Measurements from ENCODE around the gene SLC6A12. TPM values are rescaled to one million over a fixed set of nuclear protein-coding genes. Genes with fewer than 3 reads are reported as not detected.
"Not testable (repeated sequence)": the region's sequence is repeated elsewhere in the genome, so short reads cannot be mapped to it uniquely, and the experiment has no call there.

Gene SLC6A12
- polyA plus RNA-seq, 3 donors: 15.3 to 19.1 (median 18.2) TPM

DNA sequence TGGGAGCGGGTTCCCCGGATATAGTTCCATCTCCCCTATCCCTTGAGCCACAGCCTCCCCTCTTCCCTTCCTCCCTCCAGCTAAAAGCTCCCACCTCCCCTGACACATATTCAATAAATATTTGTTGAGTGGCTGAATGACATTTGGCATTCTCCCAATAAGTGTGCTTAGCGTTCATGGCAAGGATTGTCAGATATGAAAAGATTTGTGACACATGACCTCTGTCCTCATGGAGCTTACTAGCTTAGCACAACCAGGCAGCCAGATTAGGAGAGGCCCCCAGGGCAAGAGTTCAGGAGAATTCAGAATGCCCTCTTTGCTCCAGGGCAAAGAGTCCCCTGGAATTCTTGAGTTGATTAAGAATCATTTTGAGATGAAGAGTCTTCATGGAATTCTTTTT, 22.5 kb upstream of the SLC6A12 start:
- DNase-seq: no peak

DNA sequence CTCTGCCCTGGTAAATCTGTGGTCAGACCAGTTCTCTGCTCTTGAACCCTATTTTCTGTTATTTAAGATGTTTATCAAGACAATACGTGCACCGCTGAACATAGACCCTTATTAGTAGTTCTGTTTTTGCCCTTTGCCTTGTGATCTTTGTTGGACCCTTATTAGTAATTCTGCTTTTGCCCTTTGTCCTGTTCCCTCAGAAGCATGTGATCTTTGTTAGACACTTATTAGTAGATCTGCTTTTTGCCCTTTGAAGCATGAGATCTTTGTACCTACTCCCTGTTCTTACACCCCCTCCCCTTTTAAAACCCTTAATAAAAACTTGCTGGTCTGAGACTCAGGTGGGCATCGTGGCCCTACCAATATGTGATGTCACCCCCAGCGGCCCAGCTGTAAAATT, 22.0 kb upstream of the SLC6A12 start:
- DNase-seq: not testable (repeated sequence)

DNA sequence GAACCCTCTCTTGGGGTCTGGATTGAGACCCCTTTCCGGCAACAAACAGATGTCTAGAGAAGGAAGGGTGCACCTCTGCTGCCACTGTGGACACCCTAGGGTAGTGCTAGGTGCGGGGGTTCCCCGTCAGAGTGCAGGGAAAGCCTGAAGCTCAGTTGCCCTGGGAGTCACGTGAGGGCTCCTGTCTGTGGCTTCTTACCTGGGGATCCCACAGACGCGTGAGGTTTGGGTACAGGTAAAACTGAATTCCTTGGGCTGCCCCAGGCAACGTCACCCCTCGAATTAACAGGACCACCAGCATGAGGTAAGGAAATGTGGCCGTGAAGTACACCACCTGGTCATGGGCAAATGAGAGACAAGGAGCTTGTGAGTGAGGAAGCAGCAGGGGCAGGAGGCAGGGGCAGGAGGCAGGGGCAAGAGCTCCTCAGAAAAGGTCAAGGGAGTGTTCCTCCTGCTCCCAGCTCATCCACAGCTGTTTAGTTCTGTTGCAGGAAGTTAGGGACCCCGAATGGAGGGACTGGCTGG, 21.0 kb upstream of the SLC6A12 start:
- no peak for DNase-seq

DNA sequence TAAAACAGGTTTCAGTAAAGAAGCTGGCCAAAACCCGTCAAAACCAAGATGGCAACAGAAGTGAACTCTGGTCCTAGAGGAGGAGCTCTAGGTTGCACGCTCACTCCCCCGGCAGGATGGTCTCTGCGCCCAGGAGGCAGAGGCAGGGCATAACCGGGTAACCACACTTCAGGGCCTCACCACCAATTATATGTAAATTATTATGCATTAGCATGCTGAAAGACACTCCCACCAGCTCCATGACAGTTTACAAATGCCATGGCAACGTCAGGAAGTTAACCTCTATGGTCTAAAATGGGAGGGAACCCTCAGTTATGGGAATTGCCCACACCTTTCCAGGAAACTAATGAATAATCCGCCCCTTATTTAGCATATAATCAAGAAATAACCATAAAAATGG, 20.1 kb upstream of the SLC6A12 start:
- no peak for DNase-seq

DNA sequence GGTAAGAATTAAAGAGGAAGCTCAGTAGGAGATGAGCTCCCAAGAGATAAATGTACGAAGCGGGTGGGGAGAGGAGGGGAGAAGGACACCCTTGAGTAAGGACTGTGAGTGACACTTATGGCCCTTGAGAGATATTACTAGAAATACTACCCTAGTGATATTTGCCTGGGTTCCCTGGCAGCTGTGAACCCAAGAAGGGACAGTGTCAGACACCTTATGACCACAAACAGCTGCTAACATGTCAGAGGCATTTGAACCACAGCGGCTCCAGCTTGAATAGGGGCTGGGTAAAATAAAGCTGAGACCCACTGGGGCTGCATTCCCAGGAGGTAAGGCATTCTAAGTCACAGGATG, 19.6 kb upstream of the SLC6A12 start:
- DNase-seq: no peak

DNA sequence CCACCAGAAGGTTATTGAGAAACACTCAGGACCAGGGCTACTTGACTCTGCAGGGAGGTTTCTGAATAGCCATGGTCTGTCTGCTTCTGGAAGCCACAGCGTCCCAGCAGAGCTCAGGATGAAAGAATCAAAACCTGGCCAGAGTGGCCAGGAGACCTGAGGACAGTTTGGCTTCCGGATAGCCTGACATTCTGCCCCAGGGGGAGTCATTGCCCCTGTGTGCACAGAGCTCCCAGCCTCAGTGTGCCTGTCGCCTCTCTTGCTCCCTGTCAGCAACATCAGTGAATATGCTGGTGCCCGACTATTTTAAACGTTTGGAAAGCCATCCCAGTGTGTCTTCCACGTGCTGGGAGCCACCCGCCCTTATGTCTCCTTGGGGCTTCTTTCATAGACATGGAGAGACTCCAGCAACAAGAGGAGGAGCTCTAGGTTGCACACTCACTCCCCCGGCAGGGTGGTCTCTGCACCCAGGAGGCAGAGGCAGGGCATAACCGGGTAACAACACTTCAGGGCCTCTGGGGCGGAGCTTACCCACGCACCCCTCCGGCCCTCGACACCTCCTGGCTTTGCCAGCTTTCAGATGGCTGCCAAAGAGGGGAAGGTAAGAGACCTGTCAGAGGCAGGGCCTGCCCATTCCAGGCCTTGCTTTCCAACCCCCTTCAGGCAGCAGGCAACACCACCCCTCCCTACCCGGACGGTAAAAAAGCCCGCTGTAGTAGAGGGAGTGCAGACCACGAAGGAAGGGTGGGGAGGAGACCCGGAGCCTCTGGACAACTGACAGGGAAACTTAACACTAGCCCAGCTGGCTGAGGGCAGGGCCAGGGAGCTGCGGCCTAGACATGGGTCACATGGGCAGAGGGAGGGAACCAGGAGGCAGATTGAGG, 19.0 kb upstream of the SLC6A12 start:
- DNase-seq: peak; percentile 57

DNA sequence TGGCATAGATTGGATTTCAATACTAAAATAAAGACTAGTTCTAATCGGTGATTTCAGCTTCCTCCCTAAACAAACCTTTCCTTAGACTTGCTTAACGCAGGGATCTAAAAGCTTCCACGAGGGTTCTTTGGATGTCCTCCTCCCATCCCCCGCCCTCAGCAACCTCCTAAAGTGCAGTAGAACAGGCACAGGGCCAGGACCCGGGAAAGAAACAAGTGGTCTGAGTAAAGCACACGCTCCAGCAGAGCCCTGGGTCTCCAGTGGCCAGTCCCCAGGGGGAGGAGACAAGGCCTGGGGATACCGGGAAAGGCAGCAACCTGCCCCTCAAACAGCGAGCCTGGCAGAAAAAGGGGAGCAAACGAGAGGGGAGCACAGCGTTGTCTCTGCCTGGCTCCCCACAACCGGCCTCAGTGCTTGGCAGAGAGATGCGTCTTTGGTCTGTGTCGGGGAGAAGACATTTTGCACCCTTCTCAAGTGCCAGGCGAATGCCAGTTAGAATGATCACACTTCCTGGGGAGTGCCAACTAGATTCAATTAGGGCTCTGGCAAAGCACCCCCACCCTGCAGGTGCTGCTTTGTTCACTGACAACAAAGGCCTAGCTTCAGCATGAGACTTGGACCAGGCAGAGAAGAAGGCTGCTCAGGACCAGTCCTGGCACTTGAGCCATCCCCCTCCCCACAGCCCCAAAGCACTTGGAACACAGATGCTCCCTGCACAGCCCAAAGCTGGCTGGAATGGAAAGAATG, 17.1 kb upstream of the SLC6A12 start:
- DNase-seq: no peak

DNA sequence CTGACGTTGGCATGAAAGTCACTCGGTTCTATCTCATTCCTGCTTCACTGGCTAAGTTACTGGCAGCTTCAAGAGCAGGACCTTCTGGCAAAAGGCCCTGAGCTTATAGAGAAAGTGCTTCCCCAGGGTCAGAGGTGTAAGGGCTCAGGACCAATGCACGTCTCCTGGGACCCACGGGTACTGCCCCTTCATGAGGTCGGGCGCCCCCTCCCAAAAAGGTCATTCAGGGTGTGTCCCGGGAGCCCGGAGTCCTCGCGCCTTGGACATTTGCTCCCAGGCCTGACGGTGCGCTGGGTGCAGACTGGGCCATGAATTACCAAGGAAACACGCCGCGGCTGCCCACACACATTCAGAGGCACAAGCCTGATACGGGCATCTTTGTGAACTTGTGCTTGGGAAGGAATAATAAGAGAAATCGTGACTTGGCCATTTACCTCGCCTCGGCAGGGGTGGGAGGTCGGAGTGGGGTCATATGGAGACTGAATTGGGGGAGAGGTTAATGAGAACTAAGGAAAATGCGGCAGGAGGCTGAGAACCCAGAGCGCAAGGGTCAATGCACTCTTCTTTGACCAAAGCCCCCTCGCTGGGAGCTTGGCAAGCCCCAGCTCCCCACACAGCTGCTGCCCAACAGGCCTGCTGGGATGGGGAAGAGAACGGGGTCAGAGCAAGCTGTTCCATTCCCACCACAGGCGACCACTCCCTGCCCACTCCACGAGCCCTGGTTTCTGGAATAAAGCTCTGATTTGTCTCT, 15.7 kb upstream of the SLC6A12 start:
- DNase-seq: no peak

DNA sequence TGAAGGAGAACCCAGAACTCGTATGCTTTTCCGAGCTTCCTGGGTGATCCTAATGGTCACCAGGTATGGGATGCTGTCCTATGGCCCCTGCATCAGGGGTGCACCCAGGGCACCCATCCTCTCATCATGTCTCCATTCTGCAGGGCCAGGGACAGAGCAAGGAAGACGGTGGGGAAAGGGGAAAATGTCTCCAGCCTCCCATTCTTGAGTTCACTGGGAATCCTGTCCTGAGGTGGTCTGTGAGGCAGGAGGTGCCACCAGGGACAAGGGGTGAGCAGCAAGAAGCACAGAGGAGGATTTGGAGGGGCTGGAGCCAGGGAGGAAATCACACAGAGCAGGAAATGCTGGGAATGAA, 14.9 kb upstream of the SLC6A12 start:
- no peak for DNase-seq

DNA sequence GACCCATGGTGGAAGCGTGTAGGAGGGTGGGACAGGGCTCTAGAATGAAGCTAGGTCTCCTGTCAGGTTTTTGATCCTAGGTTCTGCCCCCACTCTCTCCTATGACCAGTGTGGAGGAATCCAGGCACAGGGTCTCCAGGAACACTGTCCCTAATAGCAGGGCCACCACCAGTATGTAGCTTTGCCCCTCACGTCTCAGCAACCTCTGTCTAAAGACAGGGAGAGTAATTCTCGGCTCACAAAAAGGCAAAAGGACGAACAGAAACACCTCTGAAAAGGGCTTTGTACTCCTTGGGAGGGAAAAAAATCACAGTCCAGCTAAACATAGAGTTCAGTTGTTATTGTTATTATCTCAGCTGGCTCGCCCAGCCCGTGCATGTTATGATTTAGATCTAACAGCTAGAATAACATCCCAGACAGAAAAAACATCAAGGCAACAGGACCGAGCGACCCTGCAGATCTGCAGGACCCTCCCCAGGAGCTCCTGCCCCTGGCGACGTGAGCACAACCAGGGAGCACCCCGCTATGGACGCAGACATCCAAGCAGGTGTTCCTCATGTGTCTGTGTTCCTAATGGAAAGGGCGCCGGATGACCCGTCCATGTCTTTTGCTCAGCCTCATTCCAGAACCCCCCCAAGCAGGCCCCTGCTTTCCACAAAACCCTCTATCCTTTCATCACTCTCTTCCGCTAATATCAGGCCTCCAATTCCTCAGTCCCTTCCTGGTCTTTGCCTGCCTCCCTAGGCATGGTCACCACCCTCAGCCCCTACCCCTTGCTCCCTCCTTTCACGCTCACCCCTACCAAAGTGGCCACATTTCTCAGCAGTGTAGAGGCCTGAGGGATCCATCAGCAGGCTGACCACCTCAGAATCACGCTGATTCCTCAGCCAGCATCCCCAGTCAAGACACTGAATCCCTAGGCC, 14.2 kb upstream of the SLC6A12 start:
- DNase-seq: no peak

DNA sequence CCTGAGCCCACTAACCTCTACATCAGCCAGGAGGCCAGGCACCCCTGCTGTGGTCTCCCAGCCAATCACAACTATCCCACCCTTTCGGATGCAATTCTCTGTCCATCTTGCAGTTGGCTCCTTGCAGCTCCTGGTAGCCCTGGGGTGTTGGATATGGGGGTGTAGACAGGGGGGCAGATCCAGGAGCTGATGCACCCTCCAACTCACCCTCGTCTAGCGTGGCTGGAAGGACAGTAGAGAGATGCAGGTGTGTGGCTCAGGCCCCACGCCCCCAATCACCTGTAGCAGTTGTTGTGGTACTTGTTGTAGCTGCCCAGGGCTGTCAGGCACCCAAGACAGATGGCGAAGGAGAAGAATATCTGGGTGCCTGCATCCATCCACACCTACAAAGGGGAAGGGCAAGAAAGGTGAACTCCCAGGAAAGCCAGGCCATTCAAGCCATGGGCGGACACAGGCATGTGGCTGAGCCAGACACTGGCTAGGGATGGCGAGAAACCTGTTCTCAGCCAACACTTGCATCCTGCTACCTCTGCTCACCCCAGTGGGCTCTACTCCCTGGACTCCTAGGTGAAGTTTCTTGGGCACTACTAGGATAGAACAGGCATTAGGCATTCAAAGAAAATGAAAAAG, 13.4 kb upstream of the SLC6A12 start:
- no peak for DNase-seq

DNA sequence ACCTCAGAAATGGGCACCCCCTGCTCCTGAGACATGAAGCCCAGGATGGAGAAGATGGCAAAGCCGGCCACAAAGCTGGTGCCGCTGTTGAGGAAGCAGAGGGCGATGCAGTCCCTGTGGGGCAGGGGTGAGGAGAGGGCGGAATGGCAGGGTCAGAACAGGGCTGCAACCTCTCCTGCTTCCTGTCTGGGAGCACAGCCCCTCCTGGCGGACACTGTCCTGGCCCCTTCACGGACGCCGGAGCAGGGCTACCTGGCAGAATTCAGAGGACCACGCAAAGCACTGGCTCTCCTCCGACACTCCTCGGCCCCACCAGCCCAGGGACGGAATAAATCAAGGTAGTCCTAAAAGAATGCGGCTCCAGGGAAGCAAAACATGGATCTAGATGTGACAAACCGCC, 12.4 kb upstream of the SLC6A12 start:
- no peak for DNase-seq

DNA sequence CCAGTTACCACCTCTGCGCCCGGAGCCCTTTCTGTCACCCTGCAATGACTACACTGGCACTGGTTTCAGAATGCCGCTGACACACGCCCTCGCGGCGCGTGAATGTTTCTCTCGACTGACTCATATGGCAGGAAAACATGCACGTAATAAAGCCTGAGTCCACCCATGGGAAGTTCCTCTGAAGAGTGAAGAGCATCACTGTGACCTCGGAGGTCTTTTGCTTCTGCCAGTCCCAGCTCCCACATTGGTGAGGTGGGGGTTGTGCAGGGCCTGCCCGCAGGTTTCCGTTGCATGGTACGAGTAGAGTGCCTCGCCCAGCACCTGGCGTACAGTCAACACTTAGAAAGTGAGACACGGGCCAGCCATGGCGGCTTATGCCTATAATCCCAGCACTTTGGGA, 11.1 kb upstream of the SLC6A12 start:
- no peak for DNase-seq

DNA sequence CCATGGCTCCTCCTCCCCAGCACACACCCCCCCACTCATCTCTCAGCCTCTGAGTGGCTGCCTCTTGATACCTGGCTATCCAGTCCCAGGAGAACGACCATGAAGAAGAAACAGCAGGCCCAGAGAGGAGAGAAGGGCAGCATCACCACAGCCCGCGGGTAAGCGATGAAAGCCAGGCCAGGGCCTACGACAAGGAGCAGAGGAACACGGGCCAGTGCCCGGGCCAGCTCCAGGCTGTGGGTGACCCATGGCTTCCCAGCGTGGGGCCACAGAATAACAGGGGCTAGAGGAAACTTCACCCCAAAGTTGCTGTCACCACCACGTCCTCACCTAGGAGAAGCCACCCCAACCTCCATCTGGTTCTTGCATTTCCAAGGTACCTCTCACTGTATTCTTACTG, 10.4 kb upstream of the SLC6A12 start:
- no peak for DNase-seq

DNA sequence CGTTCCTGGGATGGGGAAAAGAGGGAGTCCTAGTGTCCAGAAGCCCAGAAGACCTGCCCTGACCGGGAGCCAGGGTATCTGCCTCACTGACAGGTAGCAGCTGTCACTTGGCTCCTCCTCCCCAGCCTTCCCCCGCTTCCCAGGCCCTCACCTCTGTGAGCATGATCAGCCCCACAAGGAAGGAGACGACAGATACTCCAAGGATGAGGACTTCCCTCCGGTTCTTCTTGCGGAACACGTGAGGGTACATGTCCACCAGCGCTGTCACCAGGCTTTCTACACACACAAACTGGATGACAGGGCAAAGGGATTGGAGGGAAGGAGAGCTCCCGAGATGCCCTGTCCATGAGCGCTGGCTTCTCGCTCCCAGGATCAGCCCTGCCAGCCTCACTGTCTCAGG, 9.9 kb upstream of the SLC6A12 start:
- DNase-seq: no peak

DNA sequence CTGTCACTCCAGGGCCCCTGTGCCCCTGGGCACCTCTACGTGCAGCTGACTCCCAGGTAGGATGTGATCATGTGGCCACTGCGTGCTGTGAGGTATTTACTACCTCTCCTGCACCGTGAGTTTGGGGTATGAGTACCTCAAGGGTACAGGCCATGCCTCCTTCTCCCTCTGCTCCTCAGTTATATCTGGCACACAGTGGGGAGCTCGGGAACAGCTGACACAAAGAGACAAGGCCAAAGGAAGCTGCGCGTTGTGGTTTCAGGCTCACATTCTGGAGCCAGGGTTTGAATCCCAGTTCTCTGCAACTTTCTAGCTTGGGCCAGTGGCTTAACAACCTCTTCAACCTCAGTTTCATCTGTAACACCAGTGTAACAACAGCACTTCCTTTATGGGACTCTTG, 7.8 kb upstream of the SLC6A12 start:
- no peak for DNase-seq

DNA sequence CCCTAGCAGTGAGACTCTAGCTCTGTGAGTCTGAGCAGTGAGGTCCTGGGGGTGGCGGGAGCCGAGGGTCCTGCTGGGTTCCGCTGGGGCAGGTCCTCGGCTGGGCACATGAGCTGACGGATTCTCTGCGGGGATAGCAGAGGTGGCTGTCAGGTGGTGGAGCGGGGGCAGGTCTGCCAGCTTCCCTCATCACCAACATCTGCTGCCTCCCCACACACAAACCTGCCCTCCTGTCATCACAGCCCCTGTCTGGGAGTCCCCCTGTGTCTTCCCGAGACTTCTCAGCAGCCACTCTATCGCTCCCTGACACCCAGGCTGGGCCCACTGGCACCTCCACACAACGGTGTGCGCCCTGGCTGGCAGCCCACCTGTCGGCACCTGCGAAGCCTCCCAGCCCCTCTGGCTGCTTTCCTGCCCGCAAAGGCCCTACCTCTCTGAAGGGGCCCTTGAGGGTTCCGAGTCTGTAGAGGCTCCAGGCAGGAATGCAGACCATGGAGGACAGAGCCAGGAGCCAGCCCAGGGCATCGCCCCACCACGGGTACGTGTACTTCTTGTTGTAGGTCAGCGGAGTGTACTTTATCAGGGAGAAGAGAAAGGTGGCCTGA, 7.1 kb upstream of the SLC6A12 start:
- DNase-seq: no peak

DNA sequence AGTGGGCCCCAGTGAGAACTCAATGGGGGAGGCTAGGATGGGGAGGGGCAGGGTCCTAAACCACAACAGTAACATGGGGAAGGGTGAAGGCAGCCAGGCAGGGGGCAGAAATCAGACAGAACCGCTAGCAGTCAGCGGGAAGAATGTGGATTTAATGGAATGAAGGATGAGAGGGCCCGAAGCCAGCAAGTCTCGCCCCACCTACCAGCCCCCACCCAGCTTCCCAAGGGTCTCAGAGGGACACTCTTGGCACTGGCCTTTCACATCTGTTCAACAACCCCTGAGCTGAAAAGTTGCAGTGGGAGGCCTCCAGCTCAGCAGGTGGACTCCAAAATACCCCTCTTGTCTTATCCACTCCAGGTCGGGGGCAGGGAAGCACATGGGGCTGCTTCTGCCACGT, 6.5 kb upstream of the SLC6A12 start:
- DNase-seq: no peak

DNA sequence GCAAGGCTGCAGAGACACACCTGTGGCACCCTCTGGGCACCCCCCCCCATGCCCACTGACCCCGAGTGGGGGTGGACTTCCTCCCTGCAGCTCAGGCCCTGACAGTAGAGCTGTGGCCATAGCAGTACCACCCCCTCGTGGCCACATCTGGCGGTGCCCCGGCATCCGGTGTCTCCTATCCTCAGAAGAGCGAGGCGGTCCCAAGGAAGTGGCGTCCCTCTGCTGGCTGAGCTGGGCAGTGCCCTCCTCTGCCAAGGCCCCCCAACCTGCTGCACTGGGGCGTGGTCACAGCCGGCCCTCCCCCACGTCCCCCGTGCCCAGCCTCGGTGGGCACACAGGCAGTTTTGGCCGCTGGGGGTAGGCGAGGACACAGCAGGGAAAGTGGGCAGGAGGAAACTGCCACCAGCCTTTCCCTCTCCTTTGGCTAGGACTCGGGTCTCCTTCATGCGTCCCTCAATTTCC, 6.0 kb upstream of the SLC6A12 start:
- DNase-seq: peak; percentile 58

Measured in renal pelvis (tissue), 4 donors.